Duodenal mucosa (tissue), 2 donors: ENCODE data around the gene GRIK1.

Experiments
- H3K27ac ChIP-seq: one replicate; pipeline ENCODE4 v1.7.0; 2013; ENCODE audit warnings: low read depth, low read length
- H3K27me3 ChIP-seq, 2 donors: one replicate each; pipeline ENCODE4 v1.7.0; 2013; ENCODE audit warnings: low read length in 2 of 2, control low read depth in 1 of 2; ENCODE audit not compliant: insufficient read depth in 2 of 2, control insufficient read depth in 1 of 2
- H3K36me3 ChIP-seq, 2 donors: one replicate each; pipeline ENCODE4 v1.7.0; 2013; ENCODE audit warnings: low read length in 2 of 2, control low read depth in 1 of 2; ENCODE audit not compliant: insufficient read depth in 2 of 2, control insufficient read depth in 1 of 2
- H3K4me1 ChIP-seq, 2 donors: one replicate each; pipeline ENCODE4 v1.7.0; 2013; ENCODE audit warnings: low read length in 2 of 2, control low read depth in 1 of 2; ENCODE audit not compliant: insufficient read depth in 2 of 2, control insufficient read depth in 1 of 2
- H3K4me3 ChIP-seq, 2 donors: one replicate each; pipeline ENCODE4 v1.7.0; 2013; ENCODE audit warnings: low read length in 2 of 2, low read depth in 1 of 2
- H3K9ac ChIP-seq, 2 donors: one replicate each; pipeline ENCODE4 v1.7.0; 2013; ENCODE audit warnings: low read length in 2 of 2, low read depth in 1 of 2
- H3K9me3 ChIP-seq, 2 donors: one replicate each; pipeline ENCODE4 v1.7.0; 2013; ENCODE audit warnings: low read length in 2 of 2, control low read depth in 1 of 2; ENCODE audit not compliant: control insufficient read depth in 1 of 2

GRIK1 gene

DNA sequence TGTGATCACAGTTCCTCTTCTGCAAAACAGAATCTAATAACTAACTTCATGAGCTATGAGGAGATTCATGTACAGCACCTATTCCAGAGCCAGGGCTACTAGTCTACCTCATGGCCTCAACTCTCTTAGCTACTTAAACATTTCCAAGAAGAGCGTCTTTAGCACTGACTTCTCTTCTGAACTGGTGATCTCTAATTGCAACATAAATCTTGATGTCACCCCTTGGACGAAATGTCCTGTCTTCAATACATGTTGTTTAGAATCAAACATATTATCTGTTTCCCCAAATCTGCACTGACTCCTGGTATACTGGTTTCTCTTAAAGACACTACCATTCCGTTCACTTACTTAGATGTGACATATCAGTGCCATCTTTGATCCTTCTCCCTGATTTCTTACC, 88.2 kb downstream of the GRIK1 start:
- H3K27me3 ChIP-seq: no peaks in the 10 kb centered on the region
- no peak overlapping the region for H3K4me3 ChIP-seq
- H3K4me1 ChIP-seq: no peaks in the 10 kb centered on the region
- H3K9me3 ChIP-seq: no peaks in the 10 kb centered on the region
- no peak overlapping the region for H3K9ac ChIP-seq
- no peaks in the 10 kb centered on the region for H3K36me3 ChIP-seq
- H3K27ac ChIP-seq: no peak overlapping the region

DNA sequence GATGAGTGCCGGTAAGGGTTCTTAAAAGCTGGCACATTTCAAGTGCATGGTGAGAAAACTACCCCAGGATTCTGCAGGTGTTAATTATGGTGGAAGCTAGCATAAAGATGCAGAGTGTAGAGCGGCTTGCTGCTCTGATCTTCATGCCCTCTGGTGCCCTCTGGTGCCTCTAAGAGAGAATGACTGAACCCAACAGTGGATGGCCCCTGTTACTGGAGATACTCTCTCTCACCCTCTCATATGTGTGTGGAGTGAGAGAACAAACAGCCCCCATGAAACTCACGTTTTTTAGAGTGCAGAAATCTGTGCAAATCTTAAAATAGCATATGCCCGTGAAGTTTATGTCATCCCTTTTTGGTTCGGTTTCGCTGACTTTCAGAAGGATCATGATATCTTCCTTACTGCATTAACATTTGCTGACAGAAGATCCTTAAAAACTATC, 90.0 kb downstream of the GRIK1 start:
- Histone ChIP-seq H3K4me1 (no peaks in the 10 kb centered on the region), H3K27me3 (no peaks in the 10 kb centered on the region), H3K4me3 (no peak overlapping the region), H3K27ac (no peak overlapping the region), H3K9me3 (no peaks in the 10 kb centered on the region), H3K36me3 (no peaks in the 10 kb centered on the region), H3K9ac (no peak overlapping the region)

DNA sequence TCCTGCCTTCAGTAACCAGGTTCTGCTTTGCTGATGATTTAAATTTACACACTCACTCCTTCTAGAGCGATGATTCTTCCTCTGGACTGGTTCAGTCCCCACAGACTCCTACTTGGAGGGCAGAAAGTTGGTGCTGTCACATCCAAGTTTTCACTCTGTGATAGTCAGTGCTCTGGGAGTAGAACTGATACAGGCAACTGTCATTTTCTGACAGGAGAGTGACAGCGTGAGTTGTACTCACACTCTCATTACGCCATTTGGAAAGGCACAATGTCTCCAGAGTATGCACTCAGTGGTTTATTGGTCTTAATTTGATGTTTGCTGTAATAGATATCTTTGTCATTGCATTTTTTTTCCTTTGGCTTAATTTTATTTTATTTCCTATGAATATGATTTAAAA, 96.0 kb downstream of the GRIK1 start:
- H3K9me3 ChIP-seq: no peaks in the 10 kb centered on the region

DNA sequence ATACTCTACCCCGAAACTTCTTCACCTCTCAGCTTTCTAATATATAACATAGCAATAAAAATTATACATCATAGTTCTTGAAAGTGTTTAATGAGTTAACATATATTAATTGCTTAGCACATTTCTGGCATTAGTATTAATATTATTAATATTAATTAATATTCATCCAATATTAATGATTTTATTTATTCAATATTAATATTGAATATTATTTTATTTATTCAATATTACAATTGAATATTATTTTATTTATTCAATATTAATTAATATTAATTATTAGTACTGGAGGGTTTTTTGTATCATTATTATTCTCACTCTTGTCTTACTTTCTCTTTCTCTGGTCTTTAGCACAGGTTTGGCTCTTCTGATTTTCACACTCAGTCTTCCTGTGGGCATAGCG, 105.2 kb downstream of the GRIK1 start:
- H3K9ac ChIP-seq: no peak overlapping the region
- H3K27ac ChIP-seq: no peak overlapping the region
- no peaks in the 10 kb centered on the region for H3K27me3 ChIP-seq
- no peaks in the 10 kb centered on the region for H3K4me1 ChIP-seq
- no peaks in the 10 kb centered on the region for H3K36me3 ChIP-seq
- H3K9me3 ChIP-seq: peaks cover 6 to 17% of the 10 kb centered on the region in 2 donors
- no peak overlapping the region for H3K4me3 ChIP-seq

More for the DNA sequence above, 96.0 kb downstream of the GRIK1 start:
- Histone ChIP-seq H3K9ac (no peak overlapping the region), H3K4me1 (no peaks in the 10 kb centered on the region), H3K27ac (no peak overlapping the region), H3K4me3 (no peak overlapping the region), H3K27me3 (no peaks in the 10 kb centered on the region), H3K36me3 (no peaks in the 10 kb centered on the region)

DNA sequence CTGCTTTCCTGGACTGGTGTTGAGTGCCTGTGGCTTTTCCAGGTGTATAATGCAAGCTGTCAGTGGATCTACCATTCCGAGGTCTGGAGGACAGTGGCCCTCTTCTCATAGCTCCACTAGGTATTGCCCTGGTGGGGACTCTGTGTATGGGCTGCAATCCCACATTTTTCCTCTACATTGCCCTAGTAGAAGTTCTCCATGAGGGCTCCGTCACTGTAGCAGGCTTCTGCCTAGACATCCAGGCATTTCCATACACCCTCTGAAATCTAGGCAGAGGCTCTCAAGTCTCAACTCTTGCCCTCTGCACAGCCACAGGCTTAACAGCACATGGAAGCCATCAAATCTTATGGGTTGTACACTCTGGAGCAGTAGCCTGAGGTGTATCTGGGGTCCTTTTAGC, 107.6 kb downstream of the GRIK1 start:
- Histone ChIP-seq H3K9me3 (peaks cover 6 to 17% of the 10 kb centered on the region in 2 donors), H3K36me3 (no peaks in the 10 kb centered on the region), H3K27me3 (no peaks in the 10 kb centered on the region), H3K27ac (no peak overlapping the region), H3K4me1 (no peaks in the 10 kb centered on the region), H3K9ac (no peak overlapping the region), H3K4me3 (no peak overlapping the region)

DNA sequence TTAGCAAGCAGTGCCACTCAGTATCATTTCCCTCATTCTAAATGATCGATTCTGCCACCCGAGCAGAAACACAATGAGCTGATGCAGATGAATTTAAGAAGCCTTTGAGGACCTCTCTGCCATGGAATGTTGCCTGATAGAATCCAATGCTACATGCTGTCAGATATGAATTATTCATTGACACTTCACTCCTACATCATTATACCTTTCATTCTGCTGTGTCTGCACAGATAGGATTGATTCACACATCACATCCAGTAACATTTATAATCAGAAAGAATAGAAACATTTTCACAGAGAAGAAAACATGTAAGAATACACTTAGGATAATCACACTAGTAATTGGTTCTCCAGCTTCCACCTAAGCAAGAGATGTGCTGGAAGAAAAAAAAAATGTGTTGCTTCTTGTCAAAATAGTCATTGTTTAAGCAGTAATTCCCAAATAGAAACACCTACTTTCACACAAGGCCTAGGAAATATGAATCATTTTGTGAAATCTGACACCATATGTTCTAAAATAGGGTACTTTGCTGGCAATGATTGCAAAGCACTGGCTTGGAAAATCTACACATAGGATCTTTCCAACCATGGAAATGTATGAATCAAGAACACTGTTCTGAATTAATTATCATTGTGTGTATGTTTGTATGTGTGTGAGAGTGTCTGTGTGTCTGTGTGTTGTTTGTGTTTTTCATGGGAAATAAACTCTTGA, 110.1 kb downstream of the GRIK1 start:
- H3K4me3 ChIP-seq: no peak overlapping the region
- H3K4me1 ChIP-seq: no peaks in the 10 kb centered on the region
- no peaks in the 10 kb centered on the region for H3K36me3 ChIP-seq
- no peak overlapping the region for H3K9ac ChIP-seq
- H3K27ac ChIP-seq: no peak overlapping the region
- peaks cover 6 to 17% of the 10 kb centered on the region in 2 donors for H3K9me3 ChIP-seq
- no peaks in the 10 kb centered on the region for H3K27me3 ChIP-seq

DNA sequence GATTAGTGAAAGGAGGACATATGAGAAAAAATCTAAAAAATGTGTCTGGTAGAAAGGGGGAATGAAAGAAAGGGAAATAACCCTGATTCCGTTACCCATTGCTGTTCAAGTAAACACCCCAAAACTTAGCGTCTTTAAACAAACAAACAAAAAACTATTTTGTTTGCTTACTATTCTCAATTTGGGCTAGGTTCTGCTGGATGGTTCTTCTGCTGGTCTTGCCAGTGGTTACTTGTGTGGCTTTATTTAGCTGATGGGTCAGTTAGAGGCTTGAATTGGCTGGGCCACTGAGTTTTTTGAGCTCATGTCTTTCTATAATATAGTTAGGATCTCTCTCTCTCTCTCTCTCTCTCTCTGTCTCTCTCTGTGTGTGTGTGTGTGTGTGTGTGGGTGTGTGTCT, 112.1 kb downstream of the GRIK1 start:
- Histone ChIP-seq H3K4me3 (no peak overlapping the region), H3K9ac (no peak overlapping the region), H3K27ac (no peak overlapping the region), H3K27me3 (no peaks in the 10 kb centered on the region), H3K36me3 (no peaks in the 10 kb centered on the region), H3K4me1 (no peaks in the 10 kb centered on the region), H3K9me3 (peaks cover 6 to 17% of the 10 kb centered on the region in 2 donors)

DNA sequence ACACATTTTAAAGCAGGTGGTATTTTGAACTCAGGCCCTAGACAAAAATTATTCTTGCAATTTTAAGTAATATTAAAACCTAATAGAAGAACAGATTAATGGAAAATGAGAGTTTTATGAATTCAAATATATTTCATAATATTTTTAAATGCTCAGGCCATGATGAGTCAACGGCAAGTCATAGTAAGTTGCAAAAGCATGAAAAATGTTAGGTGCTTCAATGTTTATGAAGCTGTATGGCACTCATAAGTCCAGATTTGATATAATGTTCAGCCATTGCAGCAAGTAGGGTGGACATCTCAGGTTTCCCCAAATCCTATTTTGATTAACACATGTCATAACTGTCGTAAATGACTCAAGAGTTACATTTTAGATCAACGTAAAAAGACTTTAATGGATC, 112.6 kb downstream of the GRIK1 start:
- Histone ChIP-seq H3K4me3 (no peak overlapping the region), H3K27ac (no peak overlapping the region), H3K27me3 (no peaks in the 10 kb centered on the region), H3K9me3 (peaks cover 3 to 14% of the 10 kb centered on the region in 2 donors), H3K4me1 (no peaks in the 10 kb centered on the region), H3K9ac (no peak overlapping the region), H3K36me3 (no peaks in the 10 kb centered on the region)

DNA sequence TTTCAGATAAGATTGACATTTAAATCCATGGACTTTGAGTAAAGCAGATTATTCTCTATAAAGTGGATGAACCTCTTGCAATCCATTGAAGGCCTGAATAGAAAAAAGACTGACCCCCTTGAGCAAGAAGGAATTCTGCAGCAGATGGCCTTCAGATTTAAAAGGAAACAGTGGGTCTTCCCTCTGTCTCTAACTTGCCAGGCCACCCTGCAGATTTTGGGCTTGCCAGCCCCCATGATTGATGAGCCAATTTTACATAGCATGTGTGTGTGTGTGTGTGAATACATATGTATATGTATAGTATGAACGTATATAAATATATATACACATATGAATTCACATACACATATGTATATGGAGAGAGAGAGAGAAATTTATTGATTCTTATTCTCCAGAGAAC, 113.4 kb downstream of the GRIK1 start:
- no peaks in the 10 kb centered on the region for H3K4me1 ChIP-seq
- H3K9ac ChIP-seq: no peak overlapping the region
- no peak overlapping the region for H3K4me3 ChIP-seq
- H3K9me3 ChIP-seq: peaks cover 0 to 6% of the 10 kb centered on the region in 2 donors
- no peaks in the 10 kb centered on the region for H3K27me3 ChIP-seq
- H3K36me3 ChIP-seq: no peaks in the 10 kb centered on the region
- no peak overlapping the region for H3K27ac ChIP-seq

DNA sequence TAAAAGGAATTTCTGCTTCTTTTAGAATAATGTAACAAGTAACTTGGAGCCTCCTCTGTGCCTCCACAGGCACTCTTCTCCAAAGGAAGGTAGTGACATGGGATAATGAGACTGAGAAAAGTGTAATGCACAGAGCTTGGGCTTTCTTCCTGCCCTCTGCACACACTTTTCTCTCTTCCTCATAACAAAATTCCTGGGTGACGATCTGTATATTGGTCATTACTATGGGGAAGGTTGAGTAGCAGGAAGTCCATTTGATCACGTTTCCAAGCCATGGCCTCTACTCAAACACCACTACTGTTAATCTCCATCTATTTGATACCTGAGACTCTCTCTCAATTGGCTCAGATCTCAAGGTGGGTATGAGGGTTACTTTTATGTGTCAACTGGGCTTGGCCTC, 113.9 kb downstream of the GRIK1 start:
- Histone ChIP-seq H3K27me3 (no peaks in the 10 kb centered on the region), H3K27ac (no peak overlapping the region), H3K36me3 (no peaks in the 10 kb centered on the region), H3K4me3 (no peak overlapping the region), H3K9me3 (peaks cover 0 to 2% of the 10 kb centered on the region in 2 donors), H3K4me1 (no peaks in the 10 kb centered on the region), H3K9ac (no peak overlapping the region)
